Hepatocyte (in vitro differentiated cells): Measurements from ENCODE around the gene ZNF682. TPM values are rescaled to one million over a fixed set of nuclear protein-coding genes. Genes with fewer than 3 reads are reported as not detected.
"Not testable (repeated sequence)": the region's sequence is repeated elsewhere in the genome, so short reads cannot be mapped to it uniquely, and the experiment has no call there.

ENCODE experiments used
- DNase-seq: peaks from one replicate; pipeline ENCODE4 v3.0.0-alpha.2; 2016; ENCODE audit warnings: low spot score
- H2AFZ ChIP-seq: fragments of 200-600 bp; sonication (generic); 2 replicates; pipeline ENCODE4 v1.6.0; 2016; ENCODE audit warnings: antibody characterized with exemption, mild to moderate bottlenecking
- H3K27ac ChIP-seq: fragments of 200-600 bp; sonication (generic); 2 replicates; pipeline ENCODE4 v1.5.1; 2016; ENCODE audit warnings: mild to moderate bottlenecking
- H3K27me3 ChIP-seq: fragments of 200-600 bp; sonication (generic); 2 replicates; pipeline ENCODE4 v1.6.1; 2016
- H3K36me3 ChIP-seq: fragments of 200-600 bp; sonication (generic); replicated peaks from 2 replicates; pipeline ENCODE4 v1.5.1; 2016; ENCODE audit warnings: low read depth; ENCODE audit not compliant: insufficient read depth
- H3K4me1 ChIP-seq: fragments of 200-600 bp; sonication (generic); 2 replicates; pipeline ENCODE4 v1.5.1; 2016; ENCODE audit warnings: mild to moderate bottlenecking, moderate library complexity; ENCODE audit not compliant: insufficient read depth
- H3K4me2 ChIP-seq: fragments of 200-600 bp; sonication (generic); 2 replicates; pipeline ENCODE4 v1.6.0; 2016
- H3K4me3 ChIP-seq: fragments of 200-600 bp; sonication (generic); 2 replicates; pipeline ENCODE4 v1.5.1; 2016; ENCODE audit warnings: mild to moderate bottlenecking
- H3K79me2 ChIP-seq: fragments of 200-600 bp; sonication (generic); 2 replicates; pipeline ENCODE4 v1.6.0; 2017; ENCODE audit warnings: mild to moderate bottlenecking
- H3K9me2 ChIP-seq: fragments of 200-600 bp; sonication (generic); replicated peaks from 2 replicates; pipeline ENCODE4 v1.6.0; 2017; ENCODE audit warnings: mild to moderate bottlenecking; ENCODE audit not compliant: insufficient read depth
- H3K9me3 ChIP-seq: fragments of 200-600 bp; sonication (generic); 2 replicates; pipeline ENCODE4 v1.5.1; 2016; ENCODE audit warnings: low read depth, mild to moderate bottlenecking
- H4K20me1 ChIP-seq: fragments of 200-600 bp; sonication (generic); 2 replicates; pipeline ENCODE4 v1.6.0; 2016; ENCODE audit warnings: mild to moderate bottlenecking; ENCODE audit not compliant: insufficient read depth, poor library complexity, severe bottlenecking
- EZH2 ChIP-seq: fragments of 200-600 bp; sonication (generic); IDR thresholded peaks from 2 replicates; pipeline ENCODE4 v1.6.1; 2016; ENCODE audit warnings: antibody characterized with exemption, mild to moderate bottlenecking, borderline replicate concordance
- EZH2phosphoT487 ChIP-seq: fragments of 200-600 bp; sonication (generic); IDR thresholded peaks from one replicate; pipeline ENCODE4 v1.6.1; 2018; ENCODE audit warnings: antibody characterized with exemption, mild to moderate bottlenecking, low read depth, moderate library complexity; ENCODE audit not compliant: unreplicated experiment, severe bottlenecking
- WGBS: methylation state at CpG from one replicate; pipeline ENCODE4 v1.1.6; 2016; ENCODE audit warnings: low lambda C conversion rate; ENCODE audit errors: missing lambda C conversion rate; 5-methylcytosine and 5-hydroxymethylcytosine counted together
- polyA plus RNA-seq: library from polyadenylated mRNA; unstranded; fragments of >200 nt; fragmentation: Nextera tagmentation; extraction: Ambion mirVana; gene quantifications from 2 replicates; pipeline ENCODE4 v1.2.1, GENCODE V29; 2016
- total RNA-seq: library from RNA; depleted of rRNA; stranded (reverse); fragments of >200 nt; gene quantifications from 2 replicates; pipeline ENCODE4 v1.2.3, GENCODE V29; 2014
- TF ChIP-seq, protein P1 (sequence below): fragments of 200-600 bp; sonication (generic); IDR thresholded peaks from 2 replicates; pipeline ENCODE4 v1.5.1; 2016; ENCODE audit warnings: antibody characterized with exemption, mild to moderate bottlenecking; ENCODE audit not compliant: poor library complexity

Gene ZNF682
- total and polyA plus RNA-seq, 2 experiments from 2014 or later, result 5.9 to 14.4 TPM

- no peak overlapping the region for H2AFZ ChIP-seq
- TF ChIP-seq EZH2phosphoT487, result no peak
- TF ChIP-seq, protein P1, sequence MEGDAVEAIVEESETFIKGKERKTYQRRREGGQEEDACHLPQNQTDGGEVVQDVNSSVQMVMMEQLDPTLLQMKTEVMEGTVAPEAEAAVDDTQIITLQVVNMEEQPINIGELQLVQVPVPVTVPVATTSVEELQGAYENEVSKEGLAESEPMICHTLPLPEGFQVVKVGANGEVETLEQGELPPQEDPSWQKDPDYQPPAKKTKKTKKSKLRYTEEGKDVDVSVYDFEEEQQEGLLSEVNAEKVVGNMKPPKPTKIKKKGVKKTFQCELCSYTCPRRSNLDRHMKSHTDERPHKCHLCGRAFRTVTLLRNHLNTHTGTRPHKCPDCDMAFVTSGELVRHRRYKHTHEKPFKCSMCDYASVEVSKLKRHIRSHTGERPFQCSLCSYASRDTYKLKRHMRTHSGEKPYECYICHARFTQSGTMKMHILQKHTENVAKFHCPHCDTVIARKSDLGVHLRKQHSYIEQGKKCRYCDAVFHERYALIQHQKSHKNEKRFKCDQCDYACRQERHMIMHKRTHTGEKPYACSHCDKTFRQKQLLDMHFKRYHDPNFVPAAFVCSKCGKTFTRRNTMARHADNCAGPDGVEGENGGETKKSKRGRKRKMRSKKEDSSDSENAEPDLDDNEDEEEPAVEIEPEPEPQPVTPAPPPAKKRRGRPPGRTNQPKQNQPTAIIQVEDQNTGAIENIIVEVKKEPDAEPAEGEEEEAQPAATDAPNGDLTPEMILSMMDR, result no peak
- no peak for TF ChIP-seq EZH2
- 31% methylated on average over 3 of the region's 3 CpGs for WGBS
- no peaks in the 10 kb centered on the region for H3K4me1 ChIP-seq
- DNase-seq, result no peak
- no peaks in the 10 kb centered on the region for H4K20me1 ChIP-seq
- no peaks in the 10 kb centered on the region for H3K27me3 ChIP-seq
- no peaks in the 10 kb centered on the region for H3K9me3 ChIP-seq
- no peaks in the 10 kb centered on the region for H3K9me2 ChIP-seq
- no peaks in the 10 kb centered on the region for H3K79me2 ChIP-seq
- no peak overlapping the region for H3K27ac ChIP-seq
- H3K4me2 ChIP-seq, result no peak overlapping the region
- no peak overlapping the region for H3K4me3 ChIP-seq
- no peaks in the 10 kb centered on the region for H3K36me3 ChIP-seq
Observed at GRCh38 chr19:20066861-20067260, 27.6 kb upstream of the ZNF682 start.

GRCh38 chr19:20060282-20060681 is 21.0 kb upstream of the ZNF682 start:
- Histone ChIP-seq H3K27ac (no peak overlapping the region), H3K79me2 (no peaks in the 10 kb centered on the region), H3K9me2 (no peaks in the 10 kb centered on the region), H3K9me3 (no peaks in the 10 kb centered on the region), H3K4me2 (no peak overlapping the region), H2AFZ (no peak overlapping the region), H3K36me3 (no peaks in the 10 kb centered on the region), H4K20me1 (no peaks in the 10 kb centered on the region), H3K4me1 (no peaks in the 10 kb centered on the region), H3K4me3 (no peak overlapping the region), H3K27me3 (no peaks in the 10 kb centered on the region)
- 96% methylated on average over 1 of the region's 1 CpG for WGBS
- TF ChIP-seq EZH2 (no peak), EZH2phosphoT487 (no peak)
- TF ChIP-seq, protein P1, result no peak
- no peak for DNase-seq

DNA sequence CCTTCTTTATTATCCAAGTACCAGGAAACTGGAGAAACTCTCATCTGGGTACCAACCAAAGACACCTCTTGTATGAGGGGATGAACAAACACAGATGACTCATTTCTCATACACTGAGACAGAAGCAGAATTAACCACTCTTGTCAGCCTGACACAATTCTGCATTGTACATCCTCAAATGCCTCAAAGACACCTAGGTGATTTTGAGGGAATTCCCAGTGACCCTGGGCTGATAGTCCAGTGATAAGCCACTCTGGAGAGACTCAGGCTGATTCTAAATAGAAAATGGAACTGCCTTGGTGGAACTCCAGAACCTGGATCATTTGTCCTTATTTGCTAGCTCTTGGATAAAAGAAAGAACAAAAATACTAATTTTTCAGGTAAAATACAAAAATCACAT is 19.4 kb upstream of the ZNF682 start:
- not testable (repeated sequence) for H3K27me3 ChIP-seq, H3K79me2 ChIP-seq, H4K20me1 ChIP-seq, H3K9me2 ChIP-seq, H3K4me3 ChIP-seq, H3K4me1 ChIP-seq, H3K4me2 ChIP-seq, H3K27ac ChIP-seq, H3K36me3 ChIP-seq, H3K9me3 ChIP-seq, H2AFZ ChIP-seq, DNase-seq

- peaks cover 5% of the 10 kb centered on the region for H3K4me1 ChIP-seq
- no peaks in the 10 kb centered on the region for H3K79me2 ChIP-seq
- H3K4me2 ChIP-seq, result peak overlapping the region; percentile 83
- peak overlapping the region; percentile 94 for H3K27ac ChIP-seq
- TF ChIP-seq, protein P1, result no peak
- TF ChIP-seq EZH2 (no peak), EZH2phosphoT487 (no peak)
- no peaks in the 10 kb centered on the region for H3K9me2 ChIP-seq
- H2AFZ ChIP-seq, result peak overlapping the region; percentile 79
- no peaks in the 10 kb centered on the region for H3K27me3 ChIP-seq
- no peaks in the 10 kb centered on the region for H4K20me1 ChIP-seq
- WGBS, result 2% methylated on average over 43 of the region's 43 CpGs
- DNase-seq, result peak; percentile 97
- H3K36me3 ChIP-seq, result no peaks in the 10 kb centered on the region
- peak overlapping the region; percentile 54 for H3K4me3 ChIP-seq
- no peaks in the 10 kb centered on the region for H3K9me3 ChIP-seq
Observed at GRCh38 chr19:20051841-20052768, 12.8 kb upstream of the ZNF682 start.

DNA sequence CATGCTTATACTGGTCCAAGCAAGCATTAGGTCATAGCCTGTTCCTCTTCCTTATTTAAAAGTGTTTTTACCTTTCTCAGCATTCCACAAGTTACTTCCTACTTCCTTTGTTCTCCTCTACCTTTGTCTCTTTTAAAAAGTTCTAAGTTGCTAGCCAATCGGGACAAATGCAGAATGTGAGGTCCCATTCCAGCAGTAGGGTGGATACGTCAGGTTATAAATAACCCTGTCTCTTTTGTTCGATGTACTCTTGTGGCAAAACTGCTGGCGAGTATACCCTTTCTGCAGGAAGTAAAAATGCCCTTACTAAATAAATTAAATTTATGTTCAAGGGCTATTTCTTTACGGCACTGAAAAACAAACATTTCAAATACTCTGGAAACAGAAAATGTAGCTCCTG is 6.4 kb upstream of the ZNF682 start:
- not testable (repeated sequence) for H3K27me3 ChIP-seq, H3K36me3 ChIP-seq, H2AFZ ChIP-seq, H3K79me2 ChIP-seq, H4K20me1 ChIP-seq, H3K4me1 ChIP-seq, H3K27ac ChIP-seq, H3K4me2 ChIP-seq, H3K9me2 ChIP-seq, H3K9me3 ChIP-seq, DNase-seq, H3K4me3 ChIP-seq
- WGBS, result 91% methylated on average over 5 of the region's 5 CpGs
